Keratinocyte (primary cell): ENCODE measurements around the gene DOCK11.

Source experiments
- CTCF ChIP-seq, 3 experiments: IDR thresholded peaks in 1 of 3; conservative IDR thresholded peaks in 1 of 3; optimal IDR thresholded peaks in 1 of 3; 2 replicates in 2 of 3; 3 replicates in 1 of 3; pipeline versions ENCODE3 to v1.5.1; 2011; ENCODE audit warnings: low read length in 3 of 3, mild to moderate bottlenecking in 3 of 3, moderate library complexity in 2 of 3, control low read depth in 1 of 3, inconsistent platforms in 1 of 3; ENCODE audit not compliant: insufficient read depth in 2 of 3; ENCODE audit errors: extremely low read depth in 1 of 3
- EZH2 ChIP-seq: IDR thresholded peaks from one replicate; pipeline ENCODE4 v1.6.1; 2012; ENCODE audit warnings: inconsistent platforms, mild to moderate bottlenecking, low read length, moderate library complexity

GRCh38 chrX:118570209-118570608 lies 74.6 kb downstream of the DOCK11 start:
- TF ChIP-seq CTCF (optimal IDR thresholded peaks at IDR 0.05 in 1 of 3, IDR thresholded peaks at IDR 0.05 in 1 of 3, conservative IDR thresholded peaks at IDR 0.05 in 1 of 3; ENCODE audit: extremely low read depth in 1 of 3, insufficient read depth in 2 of 3, low read length in 3 of 3) = no peak
- TF ChIP-seq EZH2 = no peak
